Fibroblast of mammary gland (primary cell): Measurements from ENCODE around the gene CLEC16A.

Experiments used
- DNase-seq: peaks from one replicate; pipeline ENCODE4 v3.0.0-alpha.2; 2010; ENCODE audit warnings: low read depth
- H3K4me3 ChIP-seq: 2 replicates; pipeline ENCODE4 v1.5.1; 2011; ENCODE audit warnings: low read depth, mild to moderate bottlenecking, low read length, moderate library complexity; ENCODE audit not compliant: control insufficient read depth
- CTCF ChIP-seq: conservative IDR thresholded peaks from 2 replicates; pipeline ENCODE4 v1.5.1; 2011; ENCODE audit warnings: low read depth, low read length, inconsistent platforms; ENCODE audit not compliant: control insufficient read depth, insufficient read depth

CLEC16A gene

GRCh38 chr16:11078812-11079459 lies 134.6 kb downstream of the CLEC16A start:
- no peak overlapping the region for H3K4me3 ChIP-seq
- no peak for TF ChIP-seq CTCF
- peak; percentile 93 for DNase-seq

- DNase-seq, result peak; percentile 90
- no peak for TF ChIP-seq CTCF
- no peak overlapping the region for H3K4me3 ChIP-seq
Measured at GRCh38 chr16:11079652-11080187, 135.4 kb downstream of the CLEC16A start.

- H3K4me3 ChIP-seq, result no peak overlapping the region
- no peak for TF ChIP-seq CTCF
- DNase-seq, result no peak
Measured at GRCh38 chr16:11080327-11080967, 136.1 kb downstream of the CLEC16A start.

GRCh38 chr16:11080999-11081630 lies 136.8 kb downstream of the CLEC16A start:
- no peak for DNase-seq
- H3K4me3 ChIP-seq, result no peak overlapping the region
- TF ChIP-seq CTCF, result no peak

GRCh38 chr16:11082108-11082859 lies 137.9 kb downstream of the CLEC16A start:
- no peak for TF ChIP-seq CTCF
- no peak for DNase-seq
- no peak overlapping the region for H3K4me3 ChIP-seq

- no peak overlapping the region for H3K4me3 ChIP-seq
- no peak for TF ChIP-seq CTCF
- DNase-seq, result no peak
Measured at GRCh38 chr16:11082860-11083388, 138.6 kb downstream of the CLEC16A start.
